ENCODE data around the gene TECPR1.

The TECPR1 gene

GRCh38 chr7:98211676-98212531 lies 40.1 kb downstream of the TECPR1 start:
- no peaks in the 10 kb centered on the region for H3K4me1 Mint-ChIP-seq (ENCODE audit: low read depth in 2 of 2)
- no peaks in the 10 kb centered on the region for H3K27me3 Mint-ChIP-seq
- H3K9me3 Mint-ChIP-seq = no peaks in the 10 kb centered on the region
- DNase-seq = no peak
- peaks cover 17% of the 10 kb centered on the region for H3K36me3 Mint-ChIP-seq (ENCODE audit: insufficient read depth)
- ATAC-seq (replicated peaks) = no peak
- H3K27ac Mint-ChIP-seq = peak overlapping the region in 1 of 2 donors; percentile 15
- H3K4me3 Mint-ChIP-seq = peak overlapping the region; percentile 54

GRCh38 chr7:98211221-98211675 lies 40.8 kb downstream of the TECPR1 start, which contains the start of gene BHLHA15:
BHLHA15 (plus strand) TSS chr7:98211439; CDS start chr7:98212310, 871 bp downstream.
- Mint-ChIP-seq H3K4me3 (peak within 1 kb of the TSS; percentile 54 to 62), H3K27me3 (no peaks in the 10 kb centered on the region), H3K27ac (peak within 1 kb of the TSS in 1 of 2 donors; percentile 15), H3K36me3 (ENCODE audit: insufficient read depth) (peaks cover 20% of the 10 kb centered on the region), H3K9me3 (no peaks in the 10 kb centered on the region), H3K4me1 (ENCODE audit: low read depth in 2 of 2) (no peaks in the 10 kb centered on the region)
- ATAC-seq (replicated peaks) = peak; percentile 45
- DNase-seq = no peak

GRCh38 chr7:98210513-98211220 lies 41.4 kb downstream of the TECPR1 start:
- no peak for ATAC-seq (replicated peaks)
- no peak for DNase-seq
- Mint-ChIP-seq H3K27me3 (no peaks in the 10 kb centered on the region), H3K27ac (no peak overlapping the region), H3K9me3 (no peaks in the 10 kb centered on the region), H3K4me3 (peak overlapping the region; percentile 40 to 62), H3K4me1 (ENCODE audit: low read depth in 2 of 2) (no peaks in the 10 kb centered on the region), H3K36me3 (ENCODE audit: insufficient read depth) (peaks cover 17% of the 10 kb centered on the region)

GRCh38 chr7:98209166-98209920 lies 42.7 kb downstream of the TECPR1 start:
- no peak for DNase-seq
- H3K27me3 Mint-ChIP-seq = no peaks in the 10 kb centered on the region
- no peak overlapping the region for H3K27ac Mint-ChIP-seq
- no peak for ATAC-seq (replicated peaks)
- H3K9me3 Mint-ChIP-seq = no peaks in the 10 kb centered on the region
- H3K4me3 Mint-ChIP-seq = peak overlapping the region; percentile 27 to 62
- H3K36me3 Mint-ChIP-seq (ENCODE audit: insufficient read depth) = peaks cover 16% of the 10 kb centered on the region
- no peaks in the 10 kb centered on the region for H3K4me1 Mint-ChIP-seq (ENCODE audit: low read depth in 2 of 2)

GRCh38 chr7:98206451-98207330 lies 45.3 kb downstream of the TECPR1 start:
- no peaks in the 10 kb centered on the region for H3K9me3 Mint-ChIP-seq
- DNase-seq (no peak), ATAC-seq (replicated peaks) (no peak)
- H3K4me1 Mint-ChIP-seq (ENCODE audit: low read depth in 2 of 2) = peaks cover 13% of the 10 kb centered on the region in 2 donors
- peaks cover 24% of the 10 kb centered on the region for H3K36me3 Mint-ChIP-seq (ENCODE audit: insufficient read depth)
- no peak overlapping the region for H3K27ac Mint-ChIP-seq
- no peak overlapping the region for H3K4me3 Mint-ChIP-seq
- H3K27me3 Mint-ChIP-seq = no peaks in the 10 kb centered on the region

- Mint-ChIP-seq H3K27me3 (no peaks in the 10 kb centered on the region), H3K4me3 (no peak overlapping the region), H3K36me3 (ENCODE audit: insufficient read depth) (peaks cover 24% of the 10 kb centered on the region), H3K9me3 (no peaks in the 10 kb centered on the region), H3K4me1 (ENCODE audit: low read depth in 2 of 2) (peaks cover 18 to 19% of the 10 kb centered on the region in 2 donors), H3K27ac (no peak overlapping the region)
- ATAC-seq (replicated peaks) (no peak), DNase-seq (no peak)
These were observed 46.7 kb downstream of the TECPR1 start for GRCh38 chr7:98205162-98205845.

- Mint-ChIP-seq H3K4me1 (ENCODE audit: low read depth in 2 of 2) (peaks cover 22 to 23% of the 10 kb centered on the region in 2 donors), H3K9me3 (no peaks in the 10 kb centered on the region), H3K36me3 (ENCODE audit: insufficient read depth) (peaks cover 21% of the 10 kb centered on the region), H3K4me3 (peak overlapping the region in 1 of 2 donors; percentile 38), H3K27ac (no peak overlapping the region), H3K27me3 (no peaks in the 10 kb centered on the region)
- ATAC-seq (replicated peaks) (no peak), DNase-seq (no peak)
These were observed 47.4 kb downstream of the TECPR1 start for GRCh38 chr7:98204670-98205069.

GRCh38 chr7:98203964-98204605 lies 47.9 kb downstream of the TECPR1 start:
- ATAC-seq (replicated peaks) (no peak), DNase-seq (no peak)
- Mint-ChIP-seq H3K36me3 (ENCODE audit: insufficient read depth) (peaks cover 21% of the 10 kb centered on the region), H3K4me3 (no peak overlapping the region), H3K27me3 (no peaks in the 10 kb centered on the region), H3K27ac (no peak overlapping the region), H3K9me3 (no peaks in the 10 kb centered on the region), H3K4me1 (ENCODE audit: low read depth in 2 of 2) (peaks cover 23 to 25% of the 10 kb centered on the region in 2 donors)

- Mint-ChIP-seq H3K27me3 (no peaks in the 10 kb centered on the region), H3K4me3 (peak overlapping the region; percentile 25 to 76), H3K36me3 (ENCODE audit: insufficient read depth) (peaks cover 21% of the 10 kb centered on the region), H3K9me3 (no peaks in the 10 kb centered on the region), H3K4me1 (ENCODE audit: low read depth in 2 of 2) (peaks cover 23 to 25% of the 10 kb centered on the region in 2 donors), H3K27ac (no peak overlapping the region)
- DNase-seq = no peak
- no peak for ATAC-seq (replicated peaks)
These were observed 48.6 kb downstream of the TECPR1 start for GRCh38 chr7:98203261-98203963.

GRCh38 chr7:98202367-98203195 lies 49.5 kb downstream of the TECPR1 start:
- H3K4me1 Mint-ChIP-seq (ENCODE audit: low read depth in 2 of 2) = peaks cover 23 to 25% of the 10 kb centered on the region in 2 donors

GRCh38 chr7:98200364-98200763 lies 51.7 kb downstream of the TECPR1 start:
- Mint-ChIP-seq H3K27me3 (no peaks in the 10 kb centered on the region), H3K9me3 (no peaks in the 10 kb centered on the region), H3K36me3 (ENCODE audit: insufficient read depth) (peaks cover 18% of the 10 kb centered on the region), H3K4me3 (no peak overlapping the region), H3K27ac (peak overlapping the region in 1 of 2 donors; percentile 30), H3K4me1 (ENCODE audit: low read depth in 2 of 2) (peaks cover 23 to 25% of the 10 kb centered on the region in 2 donors)
- no peak for DNase-seq
- ATAC-seq (replicated peaks) = no peak

More at GRCh38 chr7:98202367-98203195, 49.5 kb downstream of the TECPR1 start:
- peak overlapping the region; percentile 60 to 76 for H3K4me3 Mint-ChIP-seq
- ATAC-seq (replicated peaks) (peak; percentile 95), DNase-seq (peak; percentile 42 to 47 (median 43))
- peaks cover 21% of the 10 kb centered on the region for H3K36me3 Mint-ChIP-seq (ENCODE audit: insufficient read depth)
- no peaks in the 10 kb centered on the region for H3K9me3 Mint-ChIP-seq
- peak overlapping the region; percentile 61 to 75 for H3K27ac Mint-ChIP-seq
- no peaks in the 10 kb centered on the region for H3K27me3 Mint-ChIP-seq

Data from effector memory CD8-positive, alpha-beta T cell (primary cell).